Measurements from ENCODE around the gene MB21D2. TPM values are rescaled to one million over a fixed set of nuclear protein-coding genes. Genes with fewer than 3 reads are reported as not detected.

MB21D2 gene
- total and polyA plus RNA-seq, 2 of the 8 experiments (the other 6 are each of a cell fraction or from before 2014, with no cell fraction given): 10.0 to 21.0 TPM

DNA sequence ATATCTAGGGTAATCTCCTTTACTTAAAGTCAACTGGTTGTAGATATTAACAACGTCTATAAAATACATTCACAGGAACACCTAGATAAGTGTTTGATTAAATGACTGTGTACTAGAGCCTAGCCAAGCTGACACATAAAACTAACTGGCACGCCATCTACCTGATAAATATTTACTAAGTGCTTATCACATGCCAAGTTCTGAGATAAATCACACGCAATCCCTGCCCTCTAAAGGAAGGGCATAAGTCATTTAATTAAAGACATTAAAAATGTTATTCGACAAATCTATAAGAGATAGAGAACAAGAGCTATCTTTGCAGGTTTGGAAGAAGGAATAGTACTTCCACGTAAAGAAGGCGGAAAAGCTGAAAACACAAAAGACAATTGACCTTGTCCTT is 11.1 kb upstream of the MB21D2 start:
- Histone ChIP-seq H4K5ac (ENCODE audit: insufficient read length, low read depth, low read length) (no peak overlapping the region), H3K79me1 (ENCODE audit: low read depth, low read length) (no peaks in the 10 kb centered on the region), H2BK15ac (ENCODE audit: low read length) (no peak overlapping the region), H3K36me3 (ENCODE audit: control insufficient read depth in 2 of 4, insufficient read depth in 4 of 4, low read length in 3 of 4) (no peaks in the 10 kb centered on the region), H2BK5ac (ENCODE audit: low read depth, low read length) (no peak overlapping the region), H3K4me2 (ENCODE audit: insufficient read depth in 1 of 2, low read depth in 2 of 2, low read length in 2 of 2) (no peak overlapping the region), H3K23ac (ENCODE audit: insufficient read length) (no peak overlapping the region), H3K27me3 (replicated peaks in 1 of 4; ENCODE audit: control insufficient read depth in 3 of 4, extremely low read depth in 1 of 4, insufficient read depth in 3 of 4, low read length in 3 of 4) (no peaks in the 10 kb centered on the region), H4K8ac (ENCODE audit: extremely low read depth, insufficient read depth, low read length) (no peak overlapping the region), H3K9ac (replicated peaks in 1 of 4; ENCODE audit: extremely low read depth in 1 of 4, low read depth in 3 of 4, low read length in 3 of 4) (no peak overlapping the region), H2BK12ac (ENCODE audit: low read depth, low read length) (no peak overlapping the region), H3K4ac (replicated peaks; ENCODE audit: insufficient read length, low read depth, low read length) (no peak overlapping the region), H2AK5ac (ENCODE audit: low read depth, low read length) (no peak overlapping the region), H3K4me1 (replicated peaks in 1 of 4; ENCODE audit: control insufficient read depth in 3 of 4, insufficient read depth in 4 of 4, low read length in 3 of 4) (peaks cover 0 to 1% (median 0%) of the 10 kb centered on the region in 4 experiments; a peak in 1 of 7 replicates), H3K56ac (replicated peaks; ENCODE audit: insufficient read length, low read depth, low read length) (no peak overlapping the region), H3K27ac (ENCODE audit: low read depth, low read length) (no peak overlapping the region), H3K4me3 (ENCODE audit: extremely low read depth in 1 of 4, insufficient read depth in 2 of 4, low read depth in 3 of 4, low read length in 4 of 4) (no peak overlapping the region), H3K18ac (ENCODE audit: extremely low read depth, low read length) (no peak overlapping the region), H3K14ac (ENCODE audit: insufficient read length) (no peak overlapping the region), H3K9me3 (ENCODE audit: insufficient read depth in 2 of 2, low read depth in 1 of 2, low read length in 1 of 2) (no peaks in the 10 kb centered on the region), H3K23me2 (ENCODE audit: low read depth, low read length) (no peaks in the 10 kb centered on the region), H4K91ac (replicated peaks; ENCODE audit: insufficient read length, low read length) (no peak overlapping the region), H2BK120ac (replicated peaks; ENCODE audit: low read depth, low read length) (no peak overlapping the region), H4K20me1 (replicated peaks in 1 of 2; ENCODE audit: control insufficient read depth in 1 of 2, insufficient read depth in 2 of 2, low read length in 2 of 2) (no peaks in the 10 kb centered on the region), H3K79me2 (ENCODE audit: control insufficient read depth in 1 of 2, insufficient read depth in 2 of 2, low read length in 2 of 2) (no peaks in the 10 kb centered on the region), H2BK20ac (ENCODE audit: low read length) (no peak overlapping the region), H2AFZ (ENCODE audit: low read length) (no peak overlapping the region)
- DNase-seq (ENCODE audit: low read depth in 1 of 2, low spot score in 2 of 2) (no peak), FAIRE-seq (no peak)
- TF ChIP-seq, protein P1, sequence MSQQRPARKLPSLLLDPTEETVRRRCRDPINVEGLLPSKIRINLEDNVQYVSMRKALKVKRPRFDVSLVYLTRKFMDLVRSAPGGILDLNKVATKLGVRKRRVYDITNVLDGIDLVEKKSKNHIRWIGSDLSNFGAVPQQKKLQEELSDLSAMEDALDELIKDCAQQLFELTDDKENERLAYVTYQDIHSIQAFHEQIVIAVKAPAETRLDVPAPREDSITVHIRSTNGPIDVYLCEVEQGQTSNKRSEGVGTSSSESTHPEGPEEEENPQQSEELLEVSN (IDR thresholded peaks at IDR 0.05): no peak
- TF ChIP-seq POLR2A (IDR thresholded peaks at IDR 0.05; ENCODE audit: control extremely low read depth in 1 of 2, low read depth in 2 of 2, low read length in 2 of 2): no peak
- TF ChIP-seq RAD21 (IDR thresholded peaks at IDR 0.05 in 1 of 2, conservative IDR thresholded peaks at IDR 0.05 in 1 of 2; ENCODE audit: low read depth in 2 of 2, low read length in 2 of 2): no peak
- no peak for TF ChIP-seq CBX8 (IDR thresholded peaks at IDR 0.05; ENCODE audit: borderline replicate concordance, low read depth, low read length)
- no peak for TF ChIP-seq SAP30 (IDR thresholded peaks at IDR 0.05; ENCODE audit: insufficient read depth, insufficient replicate concordance, low read length)
- TF ChIP-seq CEBPB (IDR thresholded peaks at IDR 0.05; ENCODE audit: low read depth, low read length): no peak
- no peak for TF ChIP-seq BRCA1 (IDR thresholded peaks at IDR 0.05; ENCODE audit: low read depth, low read length)
- 89% methylated on average over 6 of the region's 6 CpGs; no CpG with 5 or more reads in 1 of the 2 experiments for WGBS, 2 experiments (ENCODE audit: extremely low coverage in 1 of 2, insufficient coverage in 1 of 2, insufficient read length in 1 of 2, insufficient replicate concordance in 2 of 2, low coverage in 1 of 2, low lambda C conversion rate in 2 of 2, missing lambda C conversion rate in 1 of 2)
- CTCF ChIA-PET (ENCODE audit: partially characterized antibody): interaction anchor here (0.6 to 1.4 kb wide), 5 partner anchors 18 to 645 kb away, joined by 3 to 4 read pairs (median 3); no protein-coding TSS in a partner anchor
- POLR2A ChIA-PET (ENCODE audit: partially characterized antibody): interaction anchor here (1.2 kb wide), 1 partner anchor 12 kb away, joined by 5 read pairs; no protein-coding TSS in a partner anchor

Measured in H1 (cell line).